ENCODE results near the gene ETV1. TPM values are rescaled to one million over a fixed set of nuclear protein-coding genes. Genes with fewer than 3 reads are reported as not detected.

The ETV1 gene
- total and polyA plus RNA-seq, 3 donors from 2014 or later = 11.4 to 16.4 (median 13.9) TPM

GRCh38 chr7:13850185-13850752, 139.2 kb downstream of the ETV1 start:
- Histone ChIP-seq H3K4me3 (no peak overlapping the region), H3K27me3 (no peaks in the 10 kb centered on the region), H3K27ac (no peak overlapping the region), H3K36me3 (ENCODE audit: low read depth, missing control alignments) (no peaks in the 10 kb centered on the region), H3K4me1 (no peaks in the 10 kb centered on the region), H3K9me3 (no peaks in the 10 kb centered on the region)
- intact Hi-C loops (cut with DNase I; ENCODE audit: low total_unique reads) = no loop called here
- WGBS, 2 donors = 49 to 53% methylated on average over 2 of the region's 2 CpGs
- TF ChIP-seq POLR2A (IDR thresholded peaks at IDR 0.05) = no peak
- no peak for TF ChIP-seq CTCF (IDR thresholded peaks at IDR 0.05)
- no peak for DNase-seq

- intact Hi-C loops (cut with DNase I; ENCODE audit: low total_unique reads) = no loop called here
- Histone ChIP-seq H3K27me3 (no peaks in the 10 kb centered on the region), H3K27ac (no peak overlapping the region), H3K4me1 (no peaks in the 10 kb centered on the region), H3K9me3 (no peaks in the 10 kb centered on the region), H3K4me3 (no peak overlapping the region), H3K36me3 (ENCODE audit: low read depth, missing control alignments) (no peaks in the 10 kb centered on the region)
- TF ChIP-seq CTCF (IDR thresholded peaks at IDR 0.05) (no peak), POLR2A (IDR thresholded peaks at IDR 0.05) (no peak)
- no peak for DNase-seq
- WGBS, 2 donors = 86 to 89% methylated on average over 3 of the region's 3 CpGs
Measured at GRCh38 chr7:13849163-13849892, 140.1 kb downstream of the ETV1 start.

- no peaks in the 10 kb centered on the region for H3K36me3 ChIP-seq (ENCODE audit: low read depth, missing control alignments)
- H3K27ac ChIP-seq = no peak overlapping the region
- intact Hi-C loops (cut with DNase I; ENCODE audit: low total_unique reads) = no loop called here
- no peaks in the 10 kb centered on the region for H3K4me1 ChIP-seq
- TF ChIP-seq CTCF (IDR thresholded peaks at IDR 0.05) = no peak
- TF ChIP-seq POLR2A (IDR thresholded peaks at IDR 0.05) = no peak
- DNase-seq = no peak
- no peaks in the 10 kb centered on the region for H3K9me3 ChIP-seq
- H3K4me3 ChIP-seq = no peak overlapping the region
- 86 to 87% methylated on average over 5 of the region's 5 CpGs for WGBS, 2 donors
- H3K27me3 ChIP-seq = no peaks in the 10 kb centered on the region
Measured at GRCh38 chr7:13848681-13849131, 140.8 kb downstream of the ETV1 start.

GRCh38 chr7:13846386-13846785, 143.1 kb downstream of the ETV1 start:
- no peak for TF ChIP-seq POLR2A (IDR thresholded peaks at IDR 0.05)
- TF ChIP-seq CTCF (IDR thresholded peaks at IDR 0.05) = no peak
- 94% methylated on average over 4 of the region's 4 CpGs for WGBS, 2 donors
- no peaks in the 10 kb centered on the region for H3K9me3 ChIP-seq
- no peak overlapping the region for H3K4me3 ChIP-seq
- H3K36me3 ChIP-seq (ENCODE audit: low read depth, missing control alignments) = no peaks in the 10 kb centered on the region
- no peak for DNase-seq
- H3K27me3 ChIP-seq = no peaks in the 10 kb centered on the region
- no peak overlapping the region for H3K27ac ChIP-seq
- H3K4me1 ChIP-seq = no peaks in the 10 kb centered on the region
- intact Hi-C loops (cut with DNase I; ENCODE audit: low total_unique reads) = no loop called here

- no peak for DNase-seq
- no peaks in the 10 kb centered on the region for H3K9me3 ChIP-seq
- no peak for TF ChIP-seq POLR2A (IDR thresholded peaks at IDR 0.05)
- no peak for TF ChIP-seq CTCF (IDR thresholded peaks at IDR 0.05)
- no peaks in the 10 kb centered on the region for H3K36me3 ChIP-seq (ENCODE audit: low read depth, missing control alignments)
- intact Hi-C loops (cut with DNase I; ENCODE audit: low total_unique reads) = no loop called here
- H3K27ac ChIP-seq = no peak overlapping the region
- WGBS, 2 donors = 61 to 62% methylated on average over 3 of the region's 3 CpGs
- no peak overlapping the region for H3K4me3 ChIP-seq
- H3K4me1 ChIP-seq = no peaks in the 10 kb centered on the region
- H3K27me3 ChIP-seq = no peaks in the 10 kb centered on the region
Measured at GRCh38 chr7:13845601-13846000, 143.9 kb downstream of the ETV1 start.
